ENCODE measurements around the gene FAM89B. TPM values are rescaled to one million over a fixed set of nuclear protein-coding genes. Genes with fewer than 3 reads are reported as not detected.

Gene FAM89B
- polyA plus RNA-seq, 1 donor from 2014 or later, result 49.0 TPM

DNA sequence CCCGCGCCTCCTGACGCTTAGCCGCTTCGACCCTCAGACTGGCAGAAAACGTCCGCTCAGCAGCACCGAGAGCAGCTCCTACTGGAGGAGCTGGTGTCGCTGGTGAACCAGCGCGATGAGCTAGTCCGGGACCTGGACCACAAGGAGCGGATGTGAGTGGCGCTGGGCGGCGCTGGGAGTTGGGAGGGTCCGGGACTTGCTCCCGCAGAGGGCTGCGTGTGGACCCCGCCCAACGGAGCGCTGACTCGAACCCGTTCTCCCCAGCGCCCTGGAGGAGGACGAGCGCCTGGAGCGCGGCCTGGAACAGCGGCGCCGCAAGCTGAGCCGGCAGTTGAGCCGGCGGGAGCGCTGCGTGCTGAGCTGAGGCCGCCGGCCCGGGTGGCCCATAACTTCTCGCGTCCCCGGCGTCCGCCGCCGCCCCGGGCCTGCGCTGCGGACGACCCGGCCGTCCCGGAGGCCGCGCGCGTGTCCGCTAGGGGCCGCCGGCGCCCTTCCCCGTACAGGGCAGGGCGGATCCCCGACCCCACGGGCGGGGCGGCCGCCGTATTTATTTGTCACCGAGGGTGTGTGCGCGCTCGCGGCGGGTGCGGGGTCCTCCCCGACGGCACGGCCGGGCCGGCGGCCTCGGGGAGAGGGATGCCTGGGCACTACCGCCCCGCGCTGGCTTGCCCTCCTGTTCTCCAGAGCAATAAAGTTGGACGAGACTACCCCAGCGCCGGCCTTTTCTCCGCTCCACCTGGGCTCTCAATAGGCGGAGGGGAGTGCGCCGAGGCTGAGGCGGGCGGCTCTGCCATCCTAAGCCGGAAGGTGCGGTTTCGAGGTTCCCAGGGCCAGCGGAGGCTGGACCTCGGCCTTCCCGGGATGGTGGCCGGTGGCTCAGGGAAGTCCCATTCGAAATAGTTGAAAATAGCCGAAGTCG, 19.9 kb downstream of the FAM89B start:
- Mint-ChIP-seq H3K27me3 (no peaks in the 10 kb centered on the region), H3K36me3 (no peaks in the 10 kb centered on the region)

DNA sequence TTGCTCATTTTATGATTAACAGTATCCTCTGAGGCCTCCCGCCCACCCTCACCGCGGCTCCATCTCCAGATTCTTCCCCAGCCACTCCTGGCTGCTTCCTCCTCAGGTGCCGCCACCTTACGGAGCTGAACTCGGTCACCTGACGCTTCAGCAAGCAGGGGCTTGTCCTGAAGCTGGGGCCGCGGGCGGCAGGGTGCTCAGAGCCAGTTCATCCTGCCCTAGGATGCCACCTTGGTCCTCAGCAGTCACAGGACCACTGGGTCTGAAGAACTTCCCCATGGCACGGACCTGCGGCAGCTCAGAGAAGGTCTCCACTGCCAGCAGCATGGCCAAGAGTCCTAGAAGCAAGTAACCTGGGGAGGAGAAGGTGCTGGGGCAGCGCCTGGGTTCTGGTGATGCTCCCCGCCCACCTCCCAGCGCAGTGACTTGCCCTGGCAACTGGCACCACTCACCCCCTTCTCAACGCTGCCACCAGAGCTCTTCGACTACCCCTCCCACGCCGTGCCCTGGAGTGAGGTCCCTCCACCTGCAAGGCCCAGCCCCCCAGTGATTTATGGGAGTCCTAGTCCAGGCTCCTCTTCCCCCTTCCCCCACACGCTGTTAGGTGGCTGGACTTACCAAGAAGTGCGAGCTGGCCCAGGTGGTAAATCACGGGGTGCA, 20.6 kb downstream of the FAM89B start:
- Mint-ChIP-seq H3K27ac (no peak overlapping the region), H3K27me3 (no peaks in the 10 kb centered on the region)

More for the DNA sequence above, 19.9 kb downstream of the FAM89B start:
- Mint-ChIP-seq H3K4me3 (no peak overlapping the region), H3K27ac (no peak overlapping the region), H3K9me3 (no peaks in the 10 kb centered on the region), H3K4me1 (peaks cover 17 to 28% (median 26%) of the 10 kb centered on the region in 3 donors)

GRCh38 chr11:65593518-65594414, 21.4 kb downstream of the FAM89B start:
- Mint-ChIP-seq H3K36me3 (no peaks in the 10 kb centered on the region), H3K27ac (no peak overlapping the region), H3K4me1 (peaks cover 2 to 13% (median 12%) of the 10 kb centered on the region in 3 donors), H3K4me3 (no peak overlapping the region), H3K9me3 (no peaks in the 10 kb centered on the region), H3K27me3 (no peaks in the 10 kb centered on the region)

More for the DNA sequence above, 20.6 kb downstream of the FAM89B start:
- Mint-ChIP-seq H3K9me3 (no peaks in the 10 kb centered on the region), H3K36me3 (no peaks in the 10 kb centered on the region), H3K4me3 (no peak overlapping the region), H3K4me1 (peaks cover 9 to 21% (median 20%) of the 10 kb centered on the region in 3 donors)

- no peak overlapping the region for H3K27ac Mint-ChIP-seq
- H3K4me1 Mint-ChIP-seq, result peaks cover 0 to 12% (median 5%) of the 10 kb centered on the region in 3 donors
- H3K4me3 Mint-ChIP-seq, result peak overlapping the region in 1 of 4 donors; percentile 65
- no peaks in the 10 kb centered on the region for H3K9me3 Mint-ChIP-seq
- no peaks in the 10 kb centered on the region for H3K27me3 Mint-ChIP-seq
- H3K36me3 Mint-ChIP-seq, result no peaks in the 10 kb centered on the region
Observed at GRCh38 chr11:65595131-65595530, 22.8 kb downstream of the FAM89B start.

GRCh38 chr11:65595543-65596281, 23.4 kb downstream of the FAM89B start, which contains the start of gene KCNK7:
Gene KCNK7, minus strand, starts transcription at chr11:65595800. Its CDS starts 28 bp downstream, at chr11:65595772.
- Mint-ChIP-seq H3K36me3 (no peaks in the 10 kb centered on the region), H3K27me3 (no peaks in the 10 kb centered on the region), H3K27ac (no peak within 1 kb of the TSS), H3K9me3 (no peaks in the 10 kb centered on the region), H3K4me1 (peaks cover 0 to 12% (median 5%) of the 10 kb centered on the region in 3 donors), H3K4me3 (peak within 1 kb of the TSS in 2 of 4 donors; percentile 33 to 65)

GRCh38 chr11:65596520-65596919, 24.2 kb downstream of the FAM89B start:
- Mint-ChIP-seq H3K4me1 (peaks cover 0 to 12% (median 5%) of the 10 kb centered on the region in 3 donors), H3K27me3 (no peaks in the 10 kb centered on the region), H3K36me3 (no peaks in the 10 kb centered on the region), H3K9me3 (no peaks in the 10 kb centered on the region), H3K4me3 (no peak overlapping the region), H3K27ac (no peak overlapping the region)

- Mint-ChIP-seq H3K4me1 (peaks cover 5 to 16% (median 10%) of the 10 kb centered on the region in 3 donors), H3K9me3 (no peaks in the 10 kb centered on the region), H3K36me3 (no peaks in the 10 kb centered on the region), H3K27ac (no peak overlapping the region), H3K27me3 (no peaks in the 10 kb centered on the region), H3K4me3 (no peak overlapping the region)
Observed at GRCh38 chr11:65598258-65598699, 25.9 kb downstream of the FAM89B start.

DNA sequence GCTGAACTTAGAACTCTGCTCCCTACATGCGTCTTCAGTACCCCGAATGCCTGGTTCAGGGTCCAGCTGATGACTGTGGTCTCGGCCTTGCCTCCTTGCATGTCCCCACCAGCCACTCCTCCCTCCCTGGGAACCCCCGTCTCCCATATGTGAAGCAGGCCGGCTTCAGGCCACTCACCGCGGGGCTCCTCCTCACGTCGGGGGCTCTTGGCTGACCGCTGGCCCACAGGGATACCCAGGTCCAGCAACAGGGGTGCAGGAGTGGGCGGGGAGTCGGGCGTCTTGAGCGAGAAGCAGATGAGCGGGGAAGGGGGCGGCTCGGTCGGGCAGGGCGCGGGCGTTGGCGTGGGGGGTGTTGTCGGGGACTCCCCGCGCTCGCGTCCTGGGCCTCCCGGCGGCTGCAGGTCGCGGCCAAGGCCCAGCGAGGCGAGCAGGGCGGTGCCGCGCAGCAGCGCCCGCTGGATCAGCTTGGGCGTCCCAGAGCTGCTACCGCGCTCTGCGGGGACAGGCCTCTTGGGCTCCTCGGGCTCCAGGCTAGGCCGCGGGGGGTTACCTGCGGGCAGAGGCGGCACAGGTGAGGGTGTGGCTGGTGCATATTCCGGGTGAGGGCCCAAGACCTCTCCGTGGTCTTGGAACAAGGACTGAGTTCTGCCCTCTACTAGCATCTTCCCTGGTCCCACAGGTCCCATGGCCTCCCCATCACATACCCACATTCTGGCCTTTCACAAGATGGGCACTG, 27.0 kb downstream of the FAM89B start:
- H3K4me3 Mint-ChIP-seq, result no peak overlapping the region
- peaks cover 12 to 19% (median 12%) of the 10 kb centered on the region in 3 donors for H3K4me1 Mint-ChIP-seq

GRCh38 chr11:65599955-65600246, 27.6 kb downstream of the FAM89B start:
- peaks cover 10 to 18% (median 12%) of the 10 kb centered on the region in 3 donors for H3K4me1 Mint-ChIP-seq
- H3K4me3 Mint-ChIP-seq, result no peak overlapping the region
- no peaks in the 10 kb centered on the region for H3K27me3 Mint-ChIP-seq
- H3K27ac Mint-ChIP-seq, result no peak overlapping the region
- no peaks in the 10 kb centered on the region for H3K36me3 Mint-ChIP-seq
- H3K9me3 Mint-ChIP-seq, result no peaks in the 10 kb centered on the region

More for the DNA sequence above, 27.0 kb downstream of the FAM89B start:
- Mint-ChIP-seq H3K27me3 (no peaks in the 10 kb centered on the region), H3K36me3 (no peaks in the 10 kb centered on the region), H3K9me3 (no peaks in the 10 kb centered on the region), H3K27ac (no peak overlapping the region)

DNA sequence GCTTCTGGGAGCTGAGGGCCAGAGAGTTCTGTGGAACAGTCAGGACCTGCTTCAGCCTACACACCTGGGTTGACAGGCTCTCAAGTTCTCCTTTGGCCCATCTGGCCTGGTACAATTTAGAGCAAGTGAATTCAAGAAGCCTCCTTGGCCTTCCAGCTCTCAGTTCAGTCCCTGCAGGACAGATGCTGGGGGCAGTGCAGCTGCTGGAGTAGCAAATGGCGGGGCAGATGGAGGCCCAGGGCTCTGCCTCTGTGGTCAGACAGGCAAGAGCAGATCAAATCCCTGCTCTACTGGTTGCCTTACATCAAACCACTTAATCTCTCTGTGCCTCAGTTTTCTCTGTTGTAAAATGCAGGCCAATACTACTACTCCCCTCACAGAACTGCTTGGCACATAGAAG, 31.9 kb downstream of the FAM89B start:
- Mint-ChIP-seq H3K27ac (no peak overlapping the region), H3K27me3 (no peaks in the 10 kb centered on the region), H3K4me1 (peaks cover 10 to 16% (median 12%) of the 10 kb centered on the region in 3 donors), H3K4me3 (no peak overlapping the region), H3K9me3 (no peaks in the 10 kb centered on the region), H3K36me3 (peaks cover 2% of the 10 kb centered on the region)

DNA sequence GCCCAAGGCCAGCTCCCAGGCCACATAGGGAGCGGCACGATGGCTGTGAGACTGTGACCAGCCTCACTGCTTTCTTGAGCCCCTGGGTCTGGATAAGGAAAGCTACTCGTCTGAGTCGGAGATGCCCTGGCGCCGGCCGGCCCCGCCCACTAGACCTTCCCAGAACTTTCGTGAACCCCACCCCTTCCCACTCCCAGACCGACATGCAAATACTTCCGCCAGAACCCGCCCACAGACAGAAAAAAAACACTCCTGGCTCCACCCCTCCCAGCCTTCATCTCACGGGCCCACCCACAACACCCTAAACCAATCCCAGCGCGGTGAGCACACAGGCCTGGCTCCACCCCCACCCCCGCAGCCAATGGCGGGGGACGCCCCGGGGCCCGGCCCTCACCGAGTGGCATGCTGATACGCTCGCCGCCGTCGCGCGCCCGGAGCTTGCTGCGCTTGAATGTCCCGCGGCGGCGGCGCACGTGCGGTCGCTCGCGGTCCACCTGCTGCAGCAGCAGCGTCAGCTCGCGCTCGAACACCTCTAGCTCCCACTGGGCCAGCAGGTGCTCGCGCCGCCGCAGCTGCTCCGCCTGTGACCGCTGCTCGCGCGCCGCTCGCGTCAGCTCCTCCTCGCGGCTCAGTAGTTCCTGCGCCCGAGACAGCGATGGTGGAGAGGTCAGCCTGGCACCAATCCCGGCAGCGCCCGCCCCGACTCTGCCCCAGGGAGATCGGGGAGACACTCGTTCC, 34.7 kb downstream of the FAM89B start:
- no peak overlapping the region for H3K27ac Mint-ChIP-seq
- H3K4me1 Mint-ChIP-seq, result peaks cover 13 to 30% (median 16%) of the 10 kb centered on the region in 3 donors
- peak overlapping the region in 1 of 4 donors; percentile 79 for H3K4me3 Mint-ChIP-seq
- H3K36me3 Mint-ChIP-seq, result peaks cover 2% of the 10 kb centered on the region
- peaks cover 1% of the 10 kb centered on the region for H3K27me3 Mint-ChIP-seq
- no peaks in the 10 kb centered on the region for H3K9me3 Mint-ChIP-seq

- Mint-ChIP-seq H3K9me3 (no peaks in the 10 kb centered on the region), H3K4me3 (peak overlapping the region in 2 of 4 donors; percentile 54 to 71), H3K36me3 (peaks cover 2% of the 10 kb centered on the region), H3K4me1 (peaks cover 17 to 37% (median 21%) of the 10 kb centered on the region in 3 donors), H3K27me3 (peaks cover 1% of the 10 kb centered on the region), H3K27ac (no peak overlapping the region)
Observed at GRCh38 chr11:65607614-65608426, 35.5 kb downstream of the FAM89B start.

Data from IgD-negative memory B cell (primary cell).